ENCODE measurements around the gene ZDHHC7. TPM values are rescaled to one million over a fixed set of nuclear protein-coding genes. Genes with fewer than 3 reads are reported as not detected.

The ZDHHC7 gene, protein sequence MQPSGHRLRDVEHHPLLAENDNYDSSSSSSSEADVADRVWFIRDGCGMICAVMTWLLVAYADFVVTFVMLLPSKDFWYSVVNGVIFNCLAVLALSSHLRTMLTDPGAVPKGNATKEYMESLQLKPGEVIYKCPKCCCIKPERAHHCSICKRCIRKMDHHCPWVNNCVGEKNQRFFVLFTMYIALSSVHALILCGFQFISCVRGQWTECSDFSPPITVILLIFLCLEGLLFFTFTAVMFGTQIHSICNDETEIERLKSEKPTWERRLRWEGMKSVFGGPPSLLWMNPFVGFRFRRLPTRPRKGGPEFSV
- total RNA-seq = 10 to 100 TPM; 28.3 to 39.6 (median 32.7) TPM
- 10 to 100 TPM; 23.9 to 54.5 TPM for polyA plus RNA-seq
- long read RNA-seq, donor 1, transcript ZDHHC7-205 (5 exons, 582 nt) = major isoform, 20 of 40 reads
- long read RNA-seq, donor 1, partial matches to known transcripts = 1 of 40 reads
- long read RNA-seq, donor 1, other reads (novel, unspliced or antisense) = 15 of 40 reads
- long read RNA-seq, donor 2, transcript ZDHHC7-201 (8 exons, 3,442 nt) = major isoform, 12 of 31 reads
- long read RNA-seq, donor 2, partial matches to known transcripts = 18 of 31 reads
- long read RNA-seq, donor 2, other reads (novel, unspliced or antisense) = 0 of 31 reads
- long read RNA-seq, donor 3, transcript ZDHHC7-205 (5 exons, 582 nt) = minor isoform, 7 of 76 reads
- long read RNA-seq, donor 3, transcript ZDHHC7-203 (9 exons, 1,488 nt) = minor isoform, 9 of 76 reads
- long read RNA-seq, donor 3, transcript ZDHHC7-201 (8 exons, 3,442 nt) = major isoform, 31 of 76 reads
- long read RNA-seq, donor 3, partial matches to known transcripts = 6 of 76 reads
- long read RNA-seq, donor 3, other reads (novel, unspliced or antisense) = 23 of 76 reads

DNA sequence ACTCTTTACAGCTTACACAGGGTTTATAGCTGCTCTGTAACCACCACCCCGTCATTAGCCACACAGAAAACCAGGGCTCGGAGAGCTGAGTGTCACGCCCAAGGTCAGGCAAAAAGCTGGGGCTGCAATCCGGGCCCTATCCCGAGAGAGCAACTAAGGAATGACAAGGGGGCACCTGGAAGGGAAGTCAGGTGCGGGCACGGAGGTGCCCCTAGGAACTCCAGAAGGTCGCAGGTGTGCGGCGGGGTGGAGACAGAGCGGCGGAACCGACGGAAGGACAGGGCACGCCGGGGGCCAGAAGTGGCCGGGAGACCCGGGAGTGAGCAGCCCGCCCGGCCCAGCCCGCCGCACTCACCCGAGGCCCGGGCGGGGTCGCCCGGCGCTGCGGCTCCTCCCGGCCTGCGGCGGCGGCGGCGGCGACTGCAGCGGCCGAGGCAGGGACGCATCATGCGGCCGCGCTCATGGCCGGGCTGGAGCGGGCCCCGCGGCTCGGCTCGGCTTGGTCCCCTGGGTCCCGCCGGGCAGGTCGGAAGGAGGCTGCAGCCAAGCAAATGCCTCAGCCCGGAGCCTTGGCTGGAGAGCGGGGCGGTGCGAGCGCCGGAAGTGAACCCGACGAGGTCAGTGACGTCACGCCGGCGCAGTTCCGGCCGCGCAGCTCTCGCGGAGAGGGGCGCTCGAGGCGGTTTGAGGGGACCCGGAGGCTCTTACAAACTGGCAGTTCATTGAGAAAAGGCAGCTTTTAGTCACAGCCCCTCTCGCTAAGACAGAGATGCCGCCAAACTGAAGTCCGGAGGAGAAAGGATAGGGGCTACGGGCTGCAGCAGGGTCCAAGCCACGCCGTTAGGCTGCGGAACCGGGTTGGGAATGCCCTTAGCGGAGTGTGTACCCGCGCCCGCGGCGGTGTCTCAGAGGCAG, at the start of gene ZDHHC7:
TSS of gene ZDHHC7 (minus strand) at position 605 of the 915 bp plus-strand sequence. CDS start 20,917 bp downstream, outside the sequence.
- TF ChIP-seq EP300 (IDR thresholded peaks at IDR 0.05) (no peak), CTCF (IDR thresholded peaks at IDR 0.05) (peak in 2 of 3 donors; percentile 31 to 39), POLR2A (IDR thresholded peaks at IDR 0.05) (peak; percentile 97)
- peak; percentile 84 to 92 (median 91) for DNase-seq
- intact Hi-C loops (cut with DNase I) = no loop called here
- 0 to 1% (median 0%) methylated on average over 51 to 86 of the region's 86 CpGs for WGBS, 3 donors
- no peaks in the 10 kb centered on the region for H3K9me3 ChIP-seq
- no peaks in the 10 kb centered on the region for H3K27me3 ChIP-seq
- H3K27ac ChIP-seq = peak within 1 kb of the TSS; percentile 91 to 97
- peak within 1 kb of the TSS; percentile 87 for H3K4me3 ChIP-seq
- peaks cover 11% of the 10 kb centered on the region for H3K4me1 ChIP-seq (ENCODE audit: insufficient read depth)
- H3K36me3 ChIP-seq = no peaks in the 10 kb centered on the region

DNA sequence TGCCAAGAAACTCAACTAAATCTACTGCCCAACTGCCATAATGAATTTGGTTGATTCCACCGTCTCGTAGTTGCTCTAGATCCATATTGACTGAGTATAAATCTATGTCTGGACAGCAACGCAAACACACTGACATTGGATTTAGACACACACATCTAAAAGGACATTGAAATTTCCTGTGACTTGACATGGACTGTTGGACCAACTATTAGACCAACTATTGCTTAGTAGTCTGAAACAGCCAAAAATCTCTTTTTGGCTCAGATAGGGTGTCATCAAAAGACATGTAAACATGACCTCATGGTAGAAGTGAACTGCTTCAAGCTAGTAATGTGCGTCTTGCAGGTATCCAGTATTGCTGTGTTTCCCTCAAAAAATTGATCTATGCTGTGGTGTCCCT, 47.6 kb upstream of the ZDHHC7 start:
- no peak overlapping the region for H3K4me3 ChIP-seq
- no peaks in the 10 kb centered on the region for H3K27me3 ChIP-seq
- no peak overlapping the region for H3K27ac ChIP-seq
- DNase-seq = no peak
- intact Hi-C loops (cut with DNase I) = no loop called here
- TF ChIP-seq CTCF (IDR thresholded peaks at IDR 0.05) = no peak
- no peak for TF ChIP-seq EP300 (IDR thresholded peaks at IDR 0.05)
- TF ChIP-seq POLR2A (IDR thresholded peaks at IDR 0.05) = no peak
- no peaks in the 10 kb centered on the region for H3K36me3 ChIP-seq
- H3K4me1 ChIP-seq (ENCODE audit: insufficient read depth) = peaks cover 3% of the 10 kb centered on the region
- H3K9me3 ChIP-seq = no peaks in the 10 kb centered on the region
- 73 to 99% (median 99%) methylated on average over 4 of the region's 4 CpGs for WGBS, 3 donors

DNA sequence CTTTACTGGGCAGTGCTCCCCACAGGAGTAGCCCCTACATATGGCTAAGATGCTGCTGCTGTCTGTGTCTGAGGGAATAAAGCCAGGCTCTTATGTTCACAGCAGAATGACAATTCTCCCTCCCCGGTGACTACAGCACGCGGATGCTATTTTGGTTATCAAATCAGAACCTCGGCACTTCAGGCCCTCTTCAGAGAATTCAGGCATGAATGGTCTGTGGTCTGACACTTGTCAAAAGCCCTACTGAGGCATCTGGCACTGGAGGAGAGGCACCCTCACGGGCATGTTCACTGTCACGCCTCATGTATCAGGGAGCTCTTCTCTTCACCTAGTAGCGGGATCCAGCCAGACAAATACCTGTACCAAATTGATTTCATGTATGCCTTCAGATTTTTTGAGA, 46.6 kb upstream of the ZDHHC7 start:
- no peak for DNase-seq
- H3K27me3 ChIP-seq = no peaks in the 10 kb centered on the region
- no peak overlapping the region for H3K4me3 ChIP-seq
- TF ChIP-seq CTCF (IDR thresholded peaks at IDR 0.05) (no peak), POLR2A (IDR thresholded peaks at IDR 0.05) (no peak), EP300 (IDR thresholded peaks at IDR 0.05) (no peak)
- WGBS, 3 donors = 92 to 96% (median 94%) methylated on average over 7 of the region's 7 CpGs
- no peaks in the 10 kb centered on the region for H3K36me3 ChIP-seq
- peaks cover 3% of the 10 kb centered on the region for H3K4me1 ChIP-seq (ENCODE audit: insufficient read depth)
- intact Hi-C loops (cut with DNase I) = no loop called here
- H3K9me3 ChIP-seq = no peaks in the 10 kb centered on the region
- no peak overlapping the region for H3K27ac ChIP-seq
